22Rv1 (cell line): ENCODE results near the gene SP110.
A peak's percentile ranks its signal among the peaks of the same experiment; 100 is the strongest.

ENCODE experiments used
- ZFX ChIP-seq: fragments of 450-650 bp; IDR thresholded peaks from 2 replicates; pipeline ENCODE4 v1.6.1; 2017; ENCODE audit warnings: antibody characterized with exemption, borderline replicate concordance
- TF ChIP-seq, protein P1 (sequence below): fragments of 450-650 bp; IDR thresholded peaks from 2 replicates; pipeline ENCODE4 v1.5.1; 2017; ENCODE audit warnings: mild to moderate bottlenecking

DNA sequence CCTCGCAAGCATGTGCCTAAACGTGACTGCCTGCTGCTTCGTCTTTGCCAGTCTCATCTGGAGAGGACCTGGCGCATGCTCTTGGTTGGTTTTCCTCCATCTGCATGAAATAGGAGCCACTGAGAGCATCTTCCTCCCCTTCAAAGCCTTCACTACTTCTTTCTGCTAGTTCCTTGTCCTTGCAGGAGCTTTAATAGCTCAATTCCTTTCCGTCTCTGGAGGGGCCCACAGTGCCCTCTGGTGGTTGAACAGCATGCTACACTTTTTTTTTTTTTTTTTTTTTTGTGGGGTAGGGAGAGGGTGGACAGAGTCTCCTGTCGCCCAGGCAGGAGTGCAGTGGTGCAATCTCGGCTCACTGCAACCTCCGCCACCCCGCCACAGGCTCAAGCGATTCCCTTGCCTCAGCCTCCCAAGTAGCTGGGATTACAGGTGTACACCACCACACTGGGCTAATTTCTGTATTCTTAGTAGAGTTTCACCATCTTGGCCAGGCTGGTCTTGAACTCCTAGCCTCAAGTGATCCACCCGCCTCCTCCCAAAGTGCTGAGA, 59.6 kb downstream of the SP110 start:
- TF ChIP-seq, protein P1, sequence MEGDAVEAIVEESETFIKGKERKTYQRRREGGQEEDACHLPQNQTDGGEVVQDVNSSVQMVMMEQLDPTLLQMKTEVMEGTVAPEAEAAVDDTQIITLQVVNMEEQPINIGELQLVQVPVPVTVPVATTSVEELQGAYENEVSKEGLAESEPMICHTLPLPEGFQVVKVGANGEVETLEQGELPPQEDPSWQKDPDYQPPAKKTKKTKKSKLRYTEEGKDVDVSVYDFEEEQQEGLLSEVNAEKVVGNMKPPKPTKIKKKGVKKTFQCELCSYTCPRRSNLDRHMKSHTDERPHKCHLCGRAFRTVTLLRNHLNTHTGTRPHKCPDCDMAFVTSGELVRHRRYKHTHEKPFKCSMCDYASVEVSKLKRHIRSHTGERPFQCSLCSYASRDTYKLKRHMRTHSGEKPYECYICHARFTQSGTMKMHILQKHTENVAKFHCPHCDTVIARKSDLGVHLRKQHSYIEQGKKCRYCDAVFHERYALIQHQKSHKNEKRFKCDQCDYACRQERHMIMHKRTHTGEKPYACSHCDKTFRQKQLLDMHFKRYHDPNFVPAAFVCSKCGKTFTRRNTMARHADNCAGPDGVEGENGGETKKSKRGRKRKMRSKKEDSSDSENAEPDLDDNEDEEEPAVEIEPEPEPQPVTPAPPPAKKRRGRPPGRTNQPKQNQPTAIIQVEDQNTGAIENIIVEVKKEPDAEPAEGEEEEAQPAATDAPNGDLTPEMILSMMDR = peak; percentile 85
- TF ChIP-seq ZFX = no peak
